Coronary artery (tissue), 2 donors: ENCODE results near the gene CNTLN.

ENCODE experiments used
- DNase-seq: peaks from one replicate; pipeline ENCODE4 v3.0.0-alpha.2; 2017; ENCODE audit warnings: low spot score
- H3K27ac ChIP-seq, 2 donors: fragments of 200-600 bp; sonication (generic); one replicate each; pipeline ENCODE4 v1.5.1; 2016 to 2019
- H3K4me3 ChIP-seq: fragments of 200-600 bp; sonication (generic); 2 replicates; pipeline ENCODE4 v1.5.1; 2016; ENCODE audit warnings: mild to moderate bottlenecking, moderate library complexity
- TF ChIP-seq, protein P1 (sequence below): fragments of 200-600 bp; sonication (generic); IDR thresholded peaks from one replicate; pipeline ENCODE4 v1.5.1; 2019; ENCODE audit warnings: antibody characterized with exemption

The CNTLN gene

GRCh38 chr9:17185481-17186029 lies 50.7 kb downstream of the CNTLN start:
- TF ChIP-seq, protein P1, sequence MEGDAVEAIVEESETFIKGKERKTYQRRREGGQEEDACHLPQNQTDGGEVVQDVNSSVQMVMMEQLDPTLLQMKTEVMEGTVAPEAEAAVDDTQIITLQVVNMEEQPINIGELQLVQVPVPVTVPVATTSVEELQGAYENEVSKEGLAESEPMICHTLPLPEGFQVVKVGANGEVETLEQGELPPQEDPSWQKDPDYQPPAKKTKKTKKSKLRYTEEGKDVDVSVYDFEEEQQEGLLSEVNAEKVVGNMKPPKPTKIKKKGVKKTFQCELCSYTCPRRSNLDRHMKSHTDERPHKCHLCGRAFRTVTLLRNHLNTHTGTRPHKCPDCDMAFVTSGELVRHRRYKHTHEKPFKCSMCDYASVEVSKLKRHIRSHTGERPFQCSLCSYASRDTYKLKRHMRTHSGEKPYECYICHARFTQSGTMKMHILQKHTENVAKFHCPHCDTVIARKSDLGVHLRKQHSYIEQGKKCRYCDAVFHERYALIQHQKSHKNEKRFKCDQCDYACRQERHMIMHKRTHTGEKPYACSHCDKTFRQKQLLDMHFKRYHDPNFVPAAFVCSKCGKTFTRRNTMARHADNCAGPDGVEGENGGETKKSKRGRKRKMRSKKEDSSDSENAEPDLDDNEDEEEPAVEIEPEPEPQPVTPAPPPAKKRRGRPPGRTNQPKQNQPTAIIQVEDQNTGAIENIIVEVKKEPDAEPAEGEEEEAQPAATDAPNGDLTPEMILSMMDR, result no peak
- no peak for DNase-seq
- H3K27ac ChIP-seq, result no peak overlapping the region
- H3K4me3 ChIP-seq, result no peak overlapping the region

DNA sequence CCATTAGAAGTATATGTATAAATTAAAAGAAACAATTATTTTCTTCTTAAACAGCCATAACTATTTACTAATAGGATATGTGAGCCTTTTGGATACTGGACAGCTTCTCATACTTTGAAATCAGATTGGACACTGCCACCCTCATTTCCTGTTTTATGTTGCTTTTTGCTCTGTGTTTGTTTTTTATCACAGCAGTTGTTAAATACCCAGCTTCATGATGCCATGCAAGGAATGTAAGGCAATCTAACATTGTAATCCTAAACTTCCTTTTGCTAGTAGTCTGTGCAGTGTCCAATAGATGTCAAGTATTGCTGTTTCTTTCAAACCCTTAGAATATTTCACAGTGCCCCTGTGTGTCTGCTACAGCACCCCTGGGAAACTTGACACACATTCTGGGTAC lies 56.2 kb downstream of the CNTLN start:
- Histone ChIP-seq H3K4me3 (no peak overlapping the region), H3K27ac (no peak overlapping the region)
- DNase-seq, result no peak
- TF ChIP-seq, protein P1, result no peak

GRCh38 chr9:17204611-17205152 lies 69.8 kb downstream of the CNTLN start:
- TF ChIP-seq, protein P1, result no peak
- H3K27ac ChIP-seq, result no peak overlapping the region
- H3K4me3 ChIP-seq, result no peak overlapping the region
- no peak for DNase-seq

GRCh38 chr9:17216011-17216410 lies 81.2 kb downstream of the CNTLN start:
- TF ChIP-seq, protein P1, result no peak
- H3K27ac ChIP-seq, result no peak overlapping the region
- DNase-seq, result no peak
- no peak overlapping the region for H3K4me3 ChIP-seq

DNA sequence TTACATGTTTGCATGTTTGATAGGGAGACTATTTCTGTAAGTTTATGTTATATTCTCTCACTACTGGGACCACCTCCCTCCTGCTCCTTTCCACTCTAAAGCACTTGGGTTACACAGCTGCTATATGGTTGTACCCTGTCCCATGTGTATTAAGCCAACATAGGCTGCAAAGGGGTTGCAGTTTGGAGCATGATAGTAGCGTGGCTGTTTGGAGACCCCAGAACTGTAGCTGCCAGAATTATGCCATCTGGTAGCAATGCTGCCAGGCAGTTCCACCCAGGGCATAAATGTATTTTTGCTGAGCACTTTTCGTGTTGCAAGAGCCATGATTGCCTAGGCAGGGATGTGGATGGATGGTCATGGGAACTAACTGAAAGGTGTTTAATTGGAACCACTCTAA lies 81.8 kb downstream of the CNTLN start:
- no peak for DNase-seq
- Histone ChIP-seq H3K27ac (no peak overlapping the region), H3K4me3 (no peak overlapping the region)
- TF ChIP-seq, protein P1, result no peak

DNA sequence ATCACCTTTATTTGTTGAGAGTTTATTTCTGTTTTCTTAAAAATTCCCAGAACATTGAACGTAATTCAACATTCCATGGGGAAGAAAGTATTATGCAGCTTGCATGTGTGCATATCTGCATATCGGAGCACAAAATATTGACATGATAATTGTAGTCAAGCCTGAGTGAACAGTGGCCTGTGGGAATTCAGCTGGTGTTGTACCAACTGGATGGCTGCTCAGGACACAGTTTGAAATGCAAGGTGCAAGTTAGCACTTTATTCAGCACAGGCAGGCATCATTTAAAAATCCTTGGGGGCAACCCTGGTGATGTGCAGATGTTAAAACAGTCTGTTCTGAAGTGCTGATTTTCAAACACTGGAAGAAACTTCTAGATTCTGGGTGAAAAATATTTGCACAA lies 82.4 kb downstream of the CNTLN start:
- Histone ChIP-seq H3K27ac (no peak overlapping the region), H3K4me3 (no peak overlapping the region)
- TF ChIP-seq, protein P1, result no peak
- no peak for DNase-seq

DNA sequence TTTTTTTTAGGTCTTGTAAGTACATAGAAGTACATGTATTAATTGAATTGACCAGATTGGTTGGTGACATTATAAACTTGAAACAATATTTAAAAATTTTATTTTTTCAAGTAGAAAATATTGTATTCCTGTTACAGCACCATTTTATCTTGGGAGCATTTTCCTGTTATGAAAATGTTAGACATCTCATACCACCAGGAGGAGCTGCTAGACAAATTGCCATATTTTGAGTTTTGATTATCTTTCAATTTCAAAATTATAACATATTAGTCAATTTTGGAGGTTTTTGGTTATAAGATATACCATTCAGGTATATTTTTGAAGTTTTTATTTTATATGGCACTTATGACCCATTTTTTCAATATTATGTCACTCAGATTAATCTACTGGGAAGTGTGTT lies 84.4 kb downstream of the CNTLN start:
- DNase-seq, result no peak
- TF ChIP-seq, protein P1, result no peak
- H3K4me3 ChIP-seq, result no peak overlapping the region

More for the DNA sequence above, 84.4 kb downstream of the CNTLN start:
- no peak overlapping the region for H3K27ac ChIP-seq
